ENCODE results near the gene XXYLT1.

XXYLT1 gene

GRCh38 chr3:195151402-195151801 lies 119.6 kb downstream of the XXYLT1 start:
- no peak for DNase-seq (ENCODE audit: low spot score)

- DNase-seq (ENCODE audit: low spot score) = peak; percentile 47
These were observed 120.5 kb downstream of the XXYLT1 start for GRCh38 chr3:195150181-195151118.

- no peak for DNase-seq (ENCODE audit: low spot score)
These were observed 121.5 kb downstream of the XXYLT1 start for GRCh38 chr3:195149292-195150030.

GRCh38 chr3:195148549-195148948 lies 122.4 kb downstream of the XXYLT1 start:
- DNase-seq (ENCODE audit: low spot score) = peak; percentile 62

GRCh38 chr3:195147649-195148080 lies 123.3 kb downstream of the XXYLT1 start:
- peak; percentile 84 for DNase-seq (ENCODE audit: low spot score)

DNA sequence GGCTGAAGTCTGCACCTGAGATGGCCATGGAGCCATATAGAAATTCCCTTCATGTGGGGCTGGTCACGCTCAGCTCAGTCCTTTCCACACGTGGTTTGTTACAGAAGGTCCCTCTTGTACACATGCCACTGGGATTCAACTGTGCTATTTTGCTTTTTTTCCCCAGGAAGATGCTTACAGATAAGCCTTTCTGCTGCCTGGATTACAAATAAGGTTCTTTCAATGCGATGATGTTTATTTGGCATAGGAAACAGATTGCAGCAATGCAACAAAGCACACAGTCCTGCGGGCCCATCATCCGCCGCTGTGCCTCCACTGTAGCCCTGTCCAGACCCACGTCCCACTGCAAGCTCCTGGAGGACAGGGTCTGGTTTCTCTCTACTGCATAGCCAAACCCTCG lies 124.8 kb downstream of the XXYLT1 start:
- DNase-seq (ENCODE audit: low spot score) = no peak

DNA sequence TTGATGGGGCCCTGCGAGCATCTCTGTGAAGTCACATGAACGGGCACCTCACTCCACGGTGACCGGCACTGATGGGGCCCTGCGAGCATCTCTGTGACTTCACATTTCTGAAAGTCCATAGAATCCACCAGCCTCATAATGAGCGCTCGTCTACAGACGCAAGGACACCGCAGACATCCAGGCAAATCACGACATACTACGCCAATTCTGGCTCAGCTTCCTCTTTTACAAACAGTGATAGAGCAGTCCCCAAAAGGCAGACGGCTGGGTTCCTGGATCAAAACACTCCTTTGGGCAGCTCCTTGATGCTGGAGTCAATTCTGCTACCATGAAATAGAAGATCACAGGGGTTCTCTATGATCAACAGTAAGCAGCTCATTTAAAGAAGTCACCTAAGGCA lies 125.4 kb downstream of the XXYLT1 start:
- DNase-seq (ENCODE audit: low spot score) = no peak

DNA sequence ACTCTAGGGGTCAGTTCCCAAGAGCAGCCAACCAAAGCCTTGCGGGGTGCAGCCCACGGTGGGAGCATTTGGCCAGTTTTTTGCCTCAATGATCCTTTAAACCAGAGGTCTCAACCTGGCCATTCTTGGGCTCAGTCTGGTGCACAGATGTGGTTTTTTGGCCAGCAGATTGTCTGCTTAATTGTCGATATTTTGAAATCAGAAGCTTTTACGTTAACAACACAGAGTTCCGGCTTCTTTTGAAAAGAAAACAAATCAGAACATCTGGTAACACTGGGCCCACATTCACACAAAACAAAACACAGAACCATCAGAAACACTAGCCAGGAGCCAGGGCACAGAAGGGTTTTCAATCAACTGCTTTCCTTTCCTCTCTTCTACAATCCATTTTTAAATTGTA lies 127.7 kb downstream of the XXYLT1 start:
- DNase-seq (ENCODE audit: low spot score) = no peak

GRCh38 chr3:195142519-195142918 lies 128.4 kb downstream of the XXYLT1 start:
- no peak for DNase-seq (ENCODE audit: low spot score)

DNA sequence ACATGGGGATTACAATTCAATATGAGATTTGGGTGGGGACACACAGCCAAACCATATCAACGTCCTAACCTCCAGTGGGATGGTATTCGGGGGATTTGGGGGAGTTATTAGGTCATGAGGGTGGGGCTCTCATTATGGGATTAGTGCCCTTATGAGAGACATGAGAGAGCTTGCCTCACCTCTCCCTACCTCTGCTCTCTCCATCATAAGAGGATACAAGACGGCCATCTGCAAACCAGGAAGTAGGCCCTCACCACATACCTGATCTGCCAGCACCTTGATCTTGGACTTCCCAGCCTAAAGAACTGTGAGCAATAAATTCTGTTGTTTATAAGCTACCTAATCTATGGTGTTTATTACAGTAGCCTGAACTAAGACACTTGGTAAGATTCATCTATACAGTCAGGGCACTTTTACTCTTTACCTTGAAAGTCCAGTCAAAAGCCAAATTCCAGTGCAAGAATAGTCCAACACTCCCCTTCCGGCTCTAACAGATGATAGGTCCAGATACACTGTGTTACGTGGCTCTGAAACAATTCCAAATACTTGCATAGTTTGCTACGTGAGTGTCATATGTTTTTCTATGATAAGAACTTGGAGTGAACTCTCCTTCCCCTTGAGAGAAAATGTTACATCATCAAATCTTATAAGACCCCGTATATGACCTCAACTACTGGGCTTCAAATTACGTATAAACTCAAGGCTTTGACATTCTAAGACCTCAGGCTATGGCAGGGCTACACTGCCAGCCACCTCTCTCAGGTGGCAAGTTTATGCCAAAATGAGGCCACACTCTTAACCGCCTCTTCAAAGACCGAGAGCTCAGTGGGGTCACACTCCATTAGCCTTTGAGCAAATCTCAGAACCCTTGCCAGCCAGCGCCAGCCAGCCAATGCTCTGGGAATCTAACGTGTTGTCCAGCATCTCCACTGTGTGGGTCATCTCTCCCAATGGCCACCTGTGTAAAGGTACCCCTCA lies 129.9 kb downstream of the XXYLT1 start:
- no peak for DNase-seq (ENCODE audit: low spot score)

- DNase-seq (ENCODE audit: low spot score) = no peak
These were observed 130.5 kb downstream of the XXYLT1 start for GRCh38 chr3:195140410-195140809.

- no peak for DNase-seq (ENCODE audit: low spot score)
These were observed 131.1 kb downstream of the XXYLT1 start for GRCh38 chr3:195139876-195140240.

DNA sequence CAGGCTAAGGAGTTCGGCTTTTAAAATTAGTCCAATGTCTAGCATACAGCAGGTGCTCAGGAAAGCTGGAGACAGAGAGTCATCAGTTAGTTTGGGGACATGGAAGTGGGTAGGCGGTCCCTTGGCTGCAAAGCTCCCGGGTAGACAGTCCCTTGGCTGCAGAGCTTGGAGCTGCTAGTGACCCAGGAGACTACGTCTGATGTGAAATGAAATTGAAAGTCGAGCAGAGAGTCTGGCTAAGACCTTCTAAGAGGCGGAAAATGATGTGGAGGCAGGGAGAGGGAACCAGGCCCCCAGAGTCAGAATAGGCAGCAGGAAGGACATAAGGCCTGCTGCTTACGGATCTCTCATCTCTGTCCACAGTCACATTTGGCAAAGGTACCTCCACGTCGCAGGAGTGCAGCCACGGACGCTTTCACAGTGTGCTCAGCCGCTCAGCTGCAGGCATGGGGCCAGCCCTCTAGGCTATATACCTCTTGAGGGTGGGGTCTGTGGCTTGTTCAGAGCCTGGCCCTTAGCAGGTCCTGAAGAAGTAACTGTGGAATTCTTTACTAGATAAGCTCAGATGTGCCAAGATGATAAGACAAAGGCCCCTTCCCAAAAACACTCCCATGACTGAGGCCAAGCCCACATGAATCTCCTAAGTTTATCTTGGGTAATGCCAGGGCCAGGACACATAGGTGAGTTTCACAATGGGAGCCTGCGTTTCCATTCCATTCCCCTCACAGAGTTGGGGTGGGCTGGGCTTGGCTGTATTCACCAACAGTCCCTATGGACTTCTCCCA lies 131.7 kb downstream of the XXYLT1 start:
- peak; percentile 62 for DNase-seq (ENCODE audit: low spot score)

DNA sequence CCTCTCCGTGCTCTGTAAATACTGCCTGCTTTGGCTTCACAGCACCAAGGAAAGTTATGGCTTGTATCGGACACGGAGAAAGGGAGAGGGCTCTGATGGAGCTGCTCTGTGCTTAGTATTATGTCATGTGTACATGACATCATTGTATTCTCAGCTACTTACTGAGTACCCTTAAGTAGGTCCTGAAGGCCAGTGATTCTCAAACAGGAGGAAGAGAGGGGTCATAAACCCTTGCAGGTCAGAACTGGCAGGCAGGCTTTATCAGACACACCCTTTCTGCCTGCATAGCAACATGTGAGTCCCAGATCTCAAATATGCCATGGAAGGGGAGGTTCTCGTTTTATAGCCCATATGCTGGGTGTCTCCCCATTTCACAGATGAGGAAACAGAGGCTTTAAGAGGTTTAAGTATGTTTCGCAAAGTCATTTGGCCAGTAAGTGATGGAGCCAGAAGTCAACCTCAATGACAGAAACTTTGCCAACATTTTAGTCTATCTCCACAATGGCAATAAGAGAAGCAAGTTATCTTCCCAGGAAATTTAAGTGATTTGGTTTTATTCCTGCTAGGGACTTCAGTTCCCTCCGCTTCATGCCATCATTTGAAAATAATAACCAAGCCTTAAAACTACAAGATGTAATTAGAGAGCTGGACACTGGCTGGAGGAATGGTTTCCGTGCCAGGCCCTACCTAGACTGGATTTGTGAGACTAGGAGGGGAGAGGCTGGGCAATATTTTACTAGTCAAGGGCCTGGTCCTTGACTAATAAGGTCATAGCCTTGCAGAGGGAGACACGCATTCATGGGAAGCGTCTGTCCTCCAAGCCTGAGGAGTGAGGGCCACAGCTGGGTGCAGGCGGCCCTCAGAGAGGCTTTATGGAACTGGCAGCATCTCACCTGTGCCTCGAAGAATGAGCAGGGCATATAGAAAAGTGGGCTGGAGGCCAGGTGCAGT lies 133.0 kb downstream of the XXYLT1 start:
- no peak for DNase-seq (ENCODE audit: low spot score)

DNA sequence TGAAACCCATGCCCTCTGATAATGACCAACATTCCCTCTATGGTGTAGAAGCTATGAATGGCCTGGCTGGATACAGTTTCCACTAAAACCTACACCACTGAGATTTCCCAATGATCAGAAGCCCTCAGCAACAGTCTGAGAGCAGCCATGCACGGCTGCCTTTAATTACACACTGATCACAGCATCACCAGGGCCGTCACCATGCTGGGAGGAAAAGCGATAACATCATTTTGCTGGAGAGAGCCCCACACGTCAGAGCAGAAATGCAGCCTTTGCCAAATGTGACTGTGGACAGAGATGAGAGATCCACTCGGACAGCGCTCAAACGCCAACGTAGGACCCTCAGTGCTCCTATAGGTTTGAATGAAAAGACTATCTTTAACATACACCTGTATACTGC lies 135.0 kb downstream of the XXYLT1 start:
- no peak for DNase-seq (ENCODE audit: low spot score)

DNA sequence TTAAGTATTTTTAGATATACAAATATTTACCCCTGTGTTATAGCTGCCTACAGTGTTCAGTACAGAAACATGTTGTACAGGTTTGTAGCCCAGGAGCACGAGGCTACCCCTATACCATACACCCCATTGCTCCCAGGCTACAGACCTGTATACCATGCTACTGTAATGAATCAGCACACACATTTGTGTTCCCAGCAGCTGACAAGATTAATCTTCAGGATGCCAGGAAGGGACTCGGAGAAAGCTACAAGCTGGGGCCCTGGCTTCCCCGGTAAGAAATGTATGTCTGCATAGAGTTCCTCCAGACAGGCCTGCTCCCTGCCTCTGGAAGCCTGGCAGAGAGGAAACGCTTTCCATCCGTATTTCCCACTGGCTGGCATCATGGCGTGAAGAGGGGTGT lies 136.5 kb downstream of the XXYLT1 start:
- DNase-seq (ENCODE audit: low spot score) = no peak

GRCh38 chr3:195133462-195133861 lies 137.5 kb downstream of the XXYLT1 start:
- DNase-seq (ENCODE audit: low spot score) = no peak

- DNase-seq (ENCODE audit: low spot score) = no peak
These were observed 137.9 kb downstream of the XXYLT1 start for GRCh38 chr3:195133013-195133412.

DNA sequence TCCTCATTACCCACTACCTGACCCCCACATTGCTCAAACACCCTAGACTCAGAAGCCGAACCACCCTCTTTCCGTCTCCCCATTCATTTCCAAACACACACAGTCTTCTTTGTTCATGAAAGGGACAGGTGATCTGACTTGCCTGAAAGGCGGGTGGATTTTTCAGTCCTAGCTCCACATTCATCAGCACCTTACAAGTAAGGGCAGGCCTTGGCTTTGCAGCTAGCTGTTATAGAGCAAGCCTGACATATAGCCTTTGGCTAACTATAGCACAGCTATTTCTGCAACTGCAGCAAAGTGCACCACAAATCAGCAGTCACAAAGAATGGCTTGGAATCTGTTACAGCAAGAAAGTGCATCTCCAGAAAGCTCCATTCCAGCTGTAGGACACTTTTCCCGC lies 139.8 kb downstream of the XXYLT1 start:
- no peak for DNase-seq (ENCODE audit: low spot score)
